Mammary epithelial cell (primary cell): ENCODE data around the gene PFKFB4.

ENCODE experiments used
- EZH2 ChIP-seq: IDR thresholded peaks from 2 replicates; pipeline ENCODE4 v1.6.1; 2012; ENCODE audit warnings: low read length, inconsistent platforms, borderline replicate concordance
- TF ChIP-seq, protein P1 (sequence below), 2 donors: IDR thresholded peaks in 1 of 2; conservative IDR thresholded peaks in 1 of 2; 2 replicates each; pipeline ENCODE4 v1.5.1; 2011 to 2012; ENCODE audit warnings: inconsistent platforms in 2 of 2, low read length in 2 of 2, mild to moderate bottlenecking in 2 of 2, control low read depth in 1 of 2, low read depth in 1 of 2; ENCODE audit not compliant: insufficient read depth in 1 of 2; ENCODE audit errors: extremely low read depth in 1 of 2

DNA sequence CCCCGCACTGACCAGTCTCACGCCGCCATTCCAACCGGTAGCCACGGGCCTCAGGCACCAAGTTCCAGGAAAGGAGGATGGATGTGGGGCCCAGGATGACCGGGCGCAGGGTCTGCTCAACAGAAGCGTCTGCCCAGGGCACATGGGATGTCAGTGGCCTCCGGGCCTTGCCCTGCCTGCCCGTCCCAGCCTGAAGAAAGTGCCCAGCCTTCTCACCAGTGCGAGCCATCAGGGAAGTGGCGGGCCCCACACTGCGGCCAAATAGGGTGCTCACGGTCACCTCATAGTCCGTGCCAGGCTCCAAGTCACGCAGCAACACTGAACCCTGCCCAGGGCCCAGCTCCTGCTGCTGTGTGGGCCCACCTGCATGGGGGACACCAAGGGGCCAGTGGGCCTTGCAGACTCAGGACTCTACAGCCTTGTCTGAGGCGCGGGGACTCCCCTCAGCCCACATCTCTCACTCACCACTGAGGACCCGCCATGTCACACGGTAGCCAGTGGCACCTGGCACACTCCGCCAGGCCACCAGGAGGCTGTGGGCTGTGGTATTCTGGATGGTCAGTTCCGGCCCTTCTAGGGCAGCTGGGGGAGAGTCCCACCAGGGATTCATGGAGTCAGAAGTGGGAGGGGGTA, 35.4 kb upstream of the PFKFB4 start:
- TF ChIP-seq EZH2, result no peak
- TF ChIP-seq, protein P1, sequence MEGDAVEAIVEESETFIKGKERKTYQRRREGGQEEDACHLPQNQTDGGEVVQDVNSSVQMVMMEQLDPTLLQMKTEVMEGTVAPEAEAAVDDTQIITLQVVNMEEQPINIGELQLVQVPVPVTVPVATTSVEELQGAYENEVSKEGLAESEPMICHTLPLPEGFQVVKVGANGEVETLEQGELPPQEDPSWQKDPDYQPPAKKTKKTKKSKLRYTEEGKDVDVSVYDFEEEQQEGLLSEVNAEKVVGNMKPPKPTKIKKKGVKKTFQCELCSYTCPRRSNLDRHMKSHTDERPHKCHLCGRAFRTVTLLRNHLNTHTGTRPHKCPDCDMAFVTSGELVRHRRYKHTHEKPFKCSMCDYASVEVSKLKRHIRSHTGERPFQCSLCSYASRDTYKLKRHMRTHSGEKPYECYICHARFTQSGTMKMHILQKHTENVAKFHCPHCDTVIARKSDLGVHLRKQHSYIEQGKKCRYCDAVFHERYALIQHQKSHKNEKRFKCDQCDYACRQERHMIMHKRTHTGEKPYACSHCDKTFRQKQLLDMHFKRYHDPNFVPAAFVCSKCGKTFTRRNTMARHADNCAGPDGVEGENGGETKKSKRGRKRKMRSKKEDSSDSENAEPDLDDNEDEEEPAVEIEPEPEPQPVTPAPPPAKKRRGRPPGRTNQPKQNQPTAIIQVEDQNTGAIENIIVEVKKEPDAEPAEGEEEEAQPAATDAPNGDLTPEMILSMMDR (conservative IDR thresholded peaks at IDR 0.05 in 1 of 2, IDR thresholded peaks at IDR 0.05 in 1 of 2; ENCODE audit: extremely low read depth in 1 of 2, insufficient read depth in 1 of 2, low read depth in 1 of 2, low read length in 2 of 2), result no peak
